Fibroblast of pulmonary artery (primary cell): Measurements from ENCODE around the gene TMEM174.
"Not testable (repeated sequence)": the region's sequence is repeated elsewhere in the genome, so short reads cannot be mapped to it uniquely, and the experiment has no call there.

Experiments
- DNase-seq: peaks from one replicate; pipeline ENCODE4 v3.0.0-alpha.2; 2010; ENCODE audit warnings: low read depth
- H3K4me3 ChIP-seq: replicated peaks from 2 replicates; pipeline ENCODE4 v1.5.1; 2011; ENCODE audit warnings: low read depth, mild to moderate bottlenecking, control low read depth, low read length, moderate library complexity
- TF ChIP-seq, protein P1 (sequence below): IDR thresholded peaks from 2 replicates; pipeline ENCODE4 v1.5.1; 2011; ENCODE audit warnings: mild to moderate bottlenecking, control low read depth, low read length, inconsistent platforms; ENCODE audit errors: missing control alignments

TMEM174 gene

DNA sequence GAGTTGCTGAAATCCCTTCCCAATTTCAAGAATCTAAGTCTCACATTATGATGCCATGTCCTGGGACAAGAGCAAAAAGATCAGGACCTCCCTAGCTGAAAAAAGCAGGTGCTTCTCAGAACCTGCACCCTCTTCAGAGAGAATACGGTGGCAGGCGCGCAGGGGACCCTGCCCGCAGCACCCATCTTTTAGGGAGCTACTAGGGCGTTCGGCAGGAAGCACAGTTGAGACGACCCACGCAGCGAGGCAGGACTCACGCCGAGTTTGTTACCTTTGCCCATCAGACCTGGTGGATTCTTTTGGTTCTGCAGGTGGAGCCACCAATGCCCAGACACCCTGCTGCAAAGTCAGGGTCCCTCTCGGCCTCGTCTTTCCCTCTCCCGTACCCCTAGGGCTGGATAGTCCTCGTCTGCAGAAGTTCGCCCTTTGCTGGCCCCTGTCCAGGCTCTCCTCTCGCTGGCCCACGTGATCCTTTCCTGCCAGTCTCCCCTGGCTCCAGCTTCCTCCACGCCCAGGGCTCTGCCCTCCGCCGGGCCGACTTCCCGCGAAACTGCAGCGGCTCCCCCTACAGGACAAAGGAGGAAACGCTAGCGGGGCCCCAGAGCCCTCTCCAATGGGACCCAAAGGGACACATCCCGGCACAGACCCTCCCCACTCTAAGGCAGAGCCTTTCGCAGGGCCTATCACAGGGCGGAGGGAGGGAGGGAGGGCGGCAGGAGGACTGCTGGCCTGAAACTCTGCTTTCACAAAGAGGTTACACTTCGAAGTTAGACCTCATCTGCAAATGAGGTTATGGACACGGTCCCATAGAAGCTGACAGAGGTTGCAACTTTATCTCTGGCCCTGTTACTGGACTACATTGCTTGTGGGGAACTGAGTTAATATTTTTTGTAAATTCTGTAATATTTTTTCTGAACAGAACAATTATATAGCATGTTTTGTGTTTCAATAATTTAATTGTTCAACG, 28.8 kb downstream of the TMEM174 start:
- no peak overlapping the region for H3K4me3 ChIP-seq
- TF ChIP-seq, protein P1, sequence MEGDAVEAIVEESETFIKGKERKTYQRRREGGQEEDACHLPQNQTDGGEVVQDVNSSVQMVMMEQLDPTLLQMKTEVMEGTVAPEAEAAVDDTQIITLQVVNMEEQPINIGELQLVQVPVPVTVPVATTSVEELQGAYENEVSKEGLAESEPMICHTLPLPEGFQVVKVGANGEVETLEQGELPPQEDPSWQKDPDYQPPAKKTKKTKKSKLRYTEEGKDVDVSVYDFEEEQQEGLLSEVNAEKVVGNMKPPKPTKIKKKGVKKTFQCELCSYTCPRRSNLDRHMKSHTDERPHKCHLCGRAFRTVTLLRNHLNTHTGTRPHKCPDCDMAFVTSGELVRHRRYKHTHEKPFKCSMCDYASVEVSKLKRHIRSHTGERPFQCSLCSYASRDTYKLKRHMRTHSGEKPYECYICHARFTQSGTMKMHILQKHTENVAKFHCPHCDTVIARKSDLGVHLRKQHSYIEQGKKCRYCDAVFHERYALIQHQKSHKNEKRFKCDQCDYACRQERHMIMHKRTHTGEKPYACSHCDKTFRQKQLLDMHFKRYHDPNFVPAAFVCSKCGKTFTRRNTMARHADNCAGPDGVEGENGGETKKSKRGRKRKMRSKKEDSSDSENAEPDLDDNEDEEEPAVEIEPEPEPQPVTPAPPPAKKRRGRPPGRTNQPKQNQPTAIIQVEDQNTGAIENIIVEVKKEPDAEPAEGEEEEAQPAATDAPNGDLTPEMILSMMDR = peak; percentile 69
- peak; percentile 71 for DNase-seq

GRCh38 chr5:73204332-73204731, 31.3 kb downstream of the TMEM174 start:
- no peak for DNase-seq
- TF ChIP-seq, protein P1 = no peak
- no peak overlapping the region for H3K4me3 ChIP-seq

DNA sequence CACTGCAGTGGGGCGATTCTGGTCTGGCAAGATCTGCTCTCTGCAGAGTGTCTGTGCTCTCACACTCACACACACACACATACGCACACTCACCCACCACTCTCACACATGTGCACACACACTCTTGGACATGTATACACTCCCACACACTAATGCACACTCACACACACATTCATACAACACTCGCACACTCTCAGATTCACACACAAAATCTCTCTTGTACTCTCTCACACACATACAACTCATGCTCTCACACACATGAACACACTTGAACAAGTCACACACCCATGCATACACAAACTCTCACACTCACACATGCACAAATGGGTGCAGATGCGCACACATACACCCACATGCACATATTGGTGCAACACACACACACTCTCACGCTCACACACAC, 31.7 kb downstream of the TMEM174 start:
- H3K4me3 ChIP-seq = no peak overlapping the region

DNA sequence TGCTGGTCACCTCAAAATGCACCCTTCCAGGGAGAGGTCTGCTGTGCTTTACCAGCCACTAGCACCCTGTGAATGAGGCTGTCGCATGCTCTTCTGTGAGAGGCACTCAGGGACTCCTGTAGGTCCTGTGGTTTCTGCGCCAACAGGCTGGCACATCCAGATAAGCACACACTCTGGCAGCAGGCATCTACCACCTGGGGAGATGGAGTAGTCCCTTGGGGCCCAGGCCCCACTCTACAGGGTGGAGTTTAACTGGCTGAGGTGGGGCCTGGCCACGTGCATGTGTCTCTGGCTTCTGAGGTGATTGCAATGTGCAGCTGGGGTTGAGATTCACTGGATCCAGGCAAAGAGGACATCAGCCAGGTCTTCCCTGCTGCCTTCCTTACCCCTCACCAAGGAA, 32.3 kb downstream of the TMEM174 start:
- no peak for DNase-seq
- TF ChIP-seq, protein P1 = no peak
- H3K4me3 ChIP-seq = no peak overlapping the region

More for the DNA sequence above, 31.7 kb downstream of the TMEM174 start:
- no peak for DNase-seq
- TF ChIP-seq, protein P1 = no peak

- DNase-seq, H3K4me3 ChIP-seq: not testable (repeated sequence)
These were observed 34.2 kb downstream of the TMEM174 start for GRCh38 chr5:73207239-73207638.

- not testable (repeated sequence) for H3K4me3 ChIP-seq, DNase-seq
These were observed 36.1 kb downstream of the TMEM174 start for GRCh38 chr5:73209075-73209474.

DNA sequence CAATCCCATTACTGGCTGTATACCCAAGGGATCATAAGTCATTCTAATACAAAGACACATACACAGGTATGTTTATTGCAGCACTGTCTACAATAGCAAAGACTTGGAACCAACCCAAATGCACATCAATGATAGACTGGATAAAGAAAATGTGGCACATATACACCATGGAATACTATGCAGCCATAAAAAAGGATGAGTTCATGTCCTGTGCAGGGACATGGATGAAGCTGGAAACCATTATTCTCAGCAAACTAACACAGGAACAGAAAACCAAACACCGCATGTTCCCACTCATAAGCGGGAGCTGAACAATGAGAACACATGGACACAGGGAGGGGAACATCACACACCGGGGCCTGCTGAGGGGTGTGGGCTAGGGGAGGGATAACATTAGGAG, 39.7 kb downstream of the TMEM174 start:
- not testable (repeated sequence) for DNase-seq, H3K4me3 ChIP-seq

GRCh38 chr5:73213566-73213998, 40.6 kb downstream of the TMEM174 start:
- TF ChIP-seq, protein P1 = no peak
- peak; percentile 69 for DNase-seq

More at GRCh38 chr5:73213566-73213998, 40.6 kb downstream of the TMEM174 start:
- no peak overlapping the region for H3K4me3 ChIP-seq
